K562 (cell line): Measurements from ENCODE around the gene CFAP92. TPM values are rescaled to one million over a fixed set of nuclear protein-coding genes. Genes with fewer than 3 reads are reported as not detected.

Experiments
- BRCA1 ChIP-seq, 2 experiments: fragments of 450-650 bp in 1 of 2; sonication (generic) in 1 of 2; formaldehyde crosslinking in 1 of 2; IDR thresholded peaks; 2 replicates each; pipeline versions ENCODE4 v1.5.0 to v1.6.1; 2017 to 2020; ENCODE audit warnings: mild to moderate bottlenecking in 1 of 2, missing genetic modification reagents in 1 of 2
- CUX1 ChIP-seq: fragments of 200-800 bp; sonication (Bioruptor generic); IDR thresholded peaks from 2 replicates; pipeline ENCODE4 v1.6.1; 2016; ENCODE audit warnings: missing genetic modification characterization, missing compliant biosample characterization
- E2F8 ChIP-seq: fragments of 450-650 bp; IDR thresholded peaks from 2 replicates; pipeline ENCODE4 v1.7.1; 2018; ENCODE audit warnings: mild to moderate bottlenecking, low read depth; ENCODE audit not compliant: partially characterized antibody
- ETV6 ChIP-seq, 3 experiments: fragments of 150-350 bp in 1 of 3; sonication (generic) in 1 of 3; formaldehyde crosslinking in 1 of 3; IDR thresholded peaks; 2 replicates each; pipeline versions ENCODE4 v1.6.1 to v1.8.0; 2014 to 2022; ENCODE audit warnings: borderline replicate concordance in 2 of 3, low read depth in 2 of 3, antibody characterized with exemption in 1 of 3, low read length in 1 of 3, mild to moderate bottlenecking in 1 of 3, missing genetic modification reagents in 1 of 3
- KLF1 ChIP-seq: fragments of 450-650 bp; IDR thresholded peaks from 2 replicates; pipeline ENCODE4 v1.6.1; 2016; ENCODE audit warnings: missing genetic modification characterization, missing compliant biosample characterization
- NFE2L1 ChIP-seq: fragments of 450-650 bp; IDR thresholded peaks from 2 replicates; pipeline ENCODE4 v1.6.1; 2016; ENCODE audit warnings: missing genetic modification characterization, low read depth, mild to moderate bottlenecking, missing compliant biosample characterization, moderate library complexity, borderline replicate concordance
- NR0B1 ChIP-seq: fragments of 450-650 bp; IDR thresholded peaks from one replicate; pipeline ENCODE4 v1.6.1; 2018; ENCODE audit warnings: mild to moderate bottlenecking, moderate library complexity; ENCODE audit not compliant: partially characterized antibody
- PRMT5 ChIP-seq: sonication (generic); formaldehyde crosslinking; IDR thresholded peaks from 2 replicates; pipeline ENCODE4 v1.5.0; 2020; ENCODE audit warnings: missing genetic modification reagents
- SLC30A9 ChIP-seq: fragments of 250-450 bp; sonication (Bioruptor Pico); IDR thresholded peaks from 2 replicates; pipeline ENCODE4 v1.8.0; 2022; ENCODE audit warnings: mild to moderate bottlenecking, moderate library complexity
- TEAD2 ChIP-seq: fragments of 450-650 bp; IDR thresholded peaks from 2 replicates; pipeline ENCODE4 v1.6.1; 2016; ENCODE audit warnings: missing genetic modification characterization, control low read depth, missing compliant biosample characterization
- XRCC5 ChIP-seq: fragments of 200-400 bp; formaldehyde crosslinking; IDR thresholded peaks from 2 replicates; pipeline ENCODE4 v1.6.1; 2017; ENCODE audit warnings: low read depth, mild to moderate bottlenecking, low read length
- YY1 ChIP-seq, 3 experiments: IDR thresholded peaks; 2 replicates each; pipeline ENCODE4 v1.6.1; 2011; ENCODE audit warnings: low read length in 2 of 3, mild to moderate bottlenecking in 2 of 3, moderate library complexity in 2 of 3, borderline replicate concordance in 1 of 3, control low read depth in 1 of 3, low read depth in 1 of 3; ENCODE audit not compliant: insufficient read depth in 3 of 3, insufficient replicate concordance in 2 of 3, control insufficient read depth in 1 of 3, insufficient read length in 1 of 3; ENCODE audit errors: extremely low read depth in 1 of 3
- ZNF140 ChIP-seq: fragments of 250-450 bp; sonication (Bioruptor Pico); IDR thresholded peaks from 2 replicates; pipeline ENCODE4 v1.8.0; 2021; ENCODE audit warnings: moderate library complexity, mild to moderate bottlenecking, inconsistent platforms
- ZNF436 ChIP-seq: fragments of 250-450, 450-650 bp; sonication (Bioruptor Pico); formaldehyde crosslinking; IDR thresholded peaks from 2 replicates; pipeline ENCODE4 v1.7.0; 2020; ENCODE audit warnings: mild to moderate bottlenecking
- polyA plus RNA-seq, 8 experiments: library from polyadenylated mRNA; depleted of rRNA in 4 of 8; stranded (reverse) in 5 of 8; unstranded in 3 of 8; fragments of >200 nt; fragmentation: Nextera tagmentation in 2 of 8; fragmentation: Illumina TruSeq in 1 of 8; extraction: Ambion mirVana in 2 of 8; extraction: Trizol in 1 of 8; gene quantifications; 2 replicates each; pipeline versions ENCODE4 v1.2.1 to v1.2.3, GENCODE V29; 2011 to 2014; ENCODE audit warnings: inconsistent platforms in 1 of 8, missing spikeins in 1 of 8
- total RNA-seq, 7 experiments: library from RNA; depleted of rRNA in 6 of 7; stranded (reverse); fragments of >200 nt in 6 of 7; fragmentation: Illumina TruSeq in 2 of 7; extraction: Trizol in 2 of 7; gene quantifications; 2 replicates each; pipeline versions ENCODE4 v1.2.1 to v1.2.3, GENCODE V29; 2011 to 2021; ENCODE audit warnings: low replicate concordance in 1 of 7

Gene CFAP92
- total and polyA plus RNA-seq, 9 of the 15 experiments (the other 6 are each of a cell fraction or from before 2014, with no cell fraction given), result 0.06 to 0.62 (median 0.36) TPM

- TF ChIP-seq CUX1 (CRISPR knock-in tag) (no peak), ZNF436 (no peak), ZNF140 (CRISPR knock-in tag) (no peak), SLC30A9 (no peak), KLF1 (tag) (no peak), E2F8 (no peak), PRMT5 (CRISPR knock-in tag) (no peak), NR0B1 (no peak), XRCC5 (no peak), YY1 (IDR thresholded peaks at IDR 0.05; ENCODE audit: borderline replicate concordance in 1 of 3, control insufficient read depth in 1 of 3, extremely low read depth in 1 of 3, insufficient read depth in 3 of 3, insufficient read length in 1 of 3, insufficient replicate concordance in 2 of 3, low read depth in 1 of 3, low read length in 2 of 3) (no peak), BRCA1 (IDR thresholded peaks at IDR 0.05) (no peak), BRCA1 (CRISPR knock-in tag; IDR thresholded peaks at IDR 0.05) (no peak), ETV6 (IDR thresholded peaks at IDR 0.05; ENCODE audit: borderline replicate concordance in 1 of 2, low read depth in 2 of 2, low read length in 1 of 2) (no peak), ETV6 (CRISPR knock-in tag; IDR thresholded peaks at IDR 0.05; ENCODE audit: borderline replicate concordance) (no peak), TEAD2 (tag) (no peak), NFE2L1 (tag) (no peak)
Observed at GRCh38 chr3:128878011-128878457, 115.8 kb downstream of the CFAP92 start (continued).
